ENCODE results near the gene NEK7. TPM values are rescaled to one million over a fixed set of nuclear protein-coding genes. Genes with fewer than 3 reads are reported as not detected.
"Not testable (repeated sequence)": the region's sequence is repeated elsewhere in the genome, so short reads cannot be mapped to it uniquely, and the experiment has no call there.

NEK7 gene
- total RNA-seq, 1 donor, result 28.0 TPM

DNA sequence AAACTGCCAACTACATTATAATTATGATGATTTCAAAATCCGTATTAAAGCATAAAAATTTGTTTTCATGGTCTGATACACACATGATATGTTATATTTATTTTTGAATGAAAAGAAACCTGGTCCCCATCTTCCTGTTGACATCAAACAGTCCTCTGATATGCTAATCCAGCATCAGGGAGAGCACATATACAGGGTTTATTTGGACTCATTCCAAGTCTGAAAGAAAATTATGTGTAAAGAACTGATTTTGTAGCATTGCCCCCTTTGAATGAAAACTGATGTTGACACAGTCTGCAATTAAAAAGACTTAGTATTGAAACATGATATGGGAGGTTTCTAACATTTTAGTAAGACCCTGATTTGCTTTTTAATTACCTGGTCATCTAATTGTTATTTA, 119.4 kb downstream of the NEK7 start:
- DNase-seq (ENCODE audit: low read depth in 2 of 3, low spot score in 2 of 3), result no peak

DNA sequence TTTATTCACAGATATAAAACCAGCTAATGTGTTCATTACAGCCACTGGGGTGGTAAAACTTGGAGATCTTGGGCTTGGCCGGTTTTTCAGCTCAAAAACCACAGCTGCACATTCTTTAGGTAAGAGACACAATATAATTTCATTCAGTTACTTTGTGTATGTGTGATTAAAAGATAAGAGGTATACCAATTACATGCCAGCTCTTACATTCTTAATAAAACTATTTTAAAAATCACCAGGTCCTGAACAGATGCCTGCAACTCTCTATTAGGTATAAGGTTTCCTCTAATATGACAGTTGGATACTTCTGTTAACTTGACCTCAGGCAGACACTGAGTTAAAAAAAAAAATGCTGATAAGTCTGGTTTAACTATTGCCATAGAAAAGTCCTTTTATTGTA, 122.1 kb downstream of the NEK7 start:
- DNase-seq (ENCODE audit: low read depth in 2 of 3, low spot score in 2 of 3), result no peak

DNA sequence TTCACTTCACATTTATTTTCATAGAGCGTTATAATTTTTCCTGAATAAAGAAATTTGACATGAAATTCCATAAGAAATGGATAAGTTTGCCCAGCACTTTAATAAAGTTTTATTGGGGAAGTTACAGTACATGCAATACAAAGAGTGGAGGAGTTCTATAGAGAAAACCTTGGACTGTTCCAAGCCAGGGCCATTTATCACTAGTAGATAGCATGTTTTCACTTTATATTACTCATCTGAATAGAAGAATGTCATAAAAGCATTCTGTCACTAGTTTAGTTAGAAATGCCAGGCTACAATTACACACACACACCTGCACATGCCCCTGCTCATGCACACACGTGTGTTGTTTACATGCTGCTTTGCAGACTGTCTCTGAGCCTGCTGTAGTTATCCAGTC, 123.3 kb downstream of the NEK7 start:
- no peak for DNase-seq (ENCODE audit: low read depth in 2 of 3, low spot score in 2 of 3)

DNA sequence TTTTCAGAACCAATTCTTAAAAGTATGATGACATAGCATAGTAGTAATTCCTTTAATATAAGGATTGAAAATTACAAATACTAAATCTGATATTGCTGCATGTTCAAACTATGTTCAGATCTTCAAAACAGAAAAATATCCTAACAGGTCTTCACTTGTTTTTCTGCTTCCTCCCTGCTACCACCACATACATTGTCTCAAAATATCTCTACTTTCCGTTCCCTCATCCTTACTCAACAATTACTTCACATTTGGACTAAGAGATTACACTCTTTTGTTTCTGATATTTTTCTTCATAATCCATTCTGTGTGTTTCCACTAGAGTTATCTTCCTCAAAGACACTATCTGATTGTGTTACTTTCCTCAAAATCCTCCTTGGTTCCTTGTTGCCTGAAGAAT, 125.1 kb downstream of the NEK7 start:
- no peak for DNase-seq (ENCODE audit: low read depth in 2 of 3, low spot score in 2 of 3)

DNA sequence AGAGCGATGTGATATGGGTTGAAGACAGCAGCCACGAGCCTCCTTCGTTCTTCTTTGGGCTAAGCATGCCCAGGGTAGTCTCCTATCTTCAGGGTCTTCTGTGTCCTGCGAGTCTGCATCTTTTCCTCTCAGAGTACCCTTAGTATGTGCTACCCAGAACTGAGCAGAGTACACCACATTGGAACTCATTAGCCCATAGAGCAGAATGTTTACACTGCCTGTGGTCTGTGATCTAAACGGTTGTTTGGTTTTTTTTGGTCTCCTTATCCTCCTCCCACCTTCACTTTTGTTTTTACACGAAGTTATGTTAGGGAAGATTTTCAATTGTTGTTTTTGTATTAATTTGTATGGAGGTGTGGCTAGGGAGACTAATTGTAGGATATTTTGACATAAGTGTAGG, 126.4 kb downstream of the NEK7 start:
- no peak for DNase-seq (ENCODE audit: low read depth in 2 of 3, low spot score in 2 of 3)

DNA sequence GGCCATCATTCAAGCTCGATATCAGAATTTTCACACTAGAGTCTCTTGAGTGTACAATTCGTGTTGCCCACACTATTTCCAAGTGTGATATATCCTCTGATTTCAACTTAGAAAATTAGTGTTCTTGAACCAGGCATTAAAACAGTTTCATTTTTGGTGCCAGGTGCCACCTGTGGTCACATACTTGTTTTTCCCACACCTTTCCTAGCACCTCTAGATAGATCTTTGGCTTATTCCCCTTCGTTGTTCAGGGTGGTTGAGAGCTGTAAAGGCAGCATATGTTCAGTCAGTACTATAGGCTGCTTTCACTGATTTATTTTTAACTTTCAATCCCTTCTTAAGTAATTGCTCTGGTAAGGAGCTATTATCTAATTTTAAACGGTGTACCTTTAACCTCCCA, 131.1 kb downstream of the NEK7 start:
- DNase-seq (ENCODE audit: low read depth in 2 of 3, low spot score in 2 of 3), result no peak

DNA sequence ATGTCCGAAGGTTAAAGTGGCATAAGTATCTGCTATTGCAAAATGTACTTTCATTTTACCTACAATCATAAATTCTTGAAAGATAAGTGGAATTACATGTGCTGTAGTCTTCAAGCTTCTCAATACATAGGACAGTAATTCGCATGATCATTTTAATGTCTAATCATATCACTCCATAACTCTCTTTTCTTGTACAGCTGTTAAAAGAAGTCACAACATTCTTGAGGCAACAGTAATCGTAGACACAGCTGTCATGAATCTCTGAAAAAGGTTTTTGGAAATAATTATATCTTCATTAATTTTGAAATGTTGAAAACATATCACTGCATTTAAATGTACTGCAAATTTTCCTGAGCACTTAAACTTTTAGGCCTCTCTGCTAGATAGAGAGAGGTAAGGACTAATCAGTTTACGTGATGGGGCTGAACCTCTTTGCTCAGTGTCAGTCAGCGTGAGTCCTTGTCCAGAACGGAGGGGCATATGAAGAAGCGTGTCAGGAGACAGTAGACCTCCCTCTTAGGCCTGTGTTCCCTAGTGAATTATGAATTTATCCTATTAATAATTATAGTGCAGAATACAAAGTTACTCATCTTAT, 133.4 kb downstream of the NEK7 start:
- DNase-seq (ENCODE audit: low read depth in 2 of 3, low spot score in 2 of 3), result no peak

DNA sequence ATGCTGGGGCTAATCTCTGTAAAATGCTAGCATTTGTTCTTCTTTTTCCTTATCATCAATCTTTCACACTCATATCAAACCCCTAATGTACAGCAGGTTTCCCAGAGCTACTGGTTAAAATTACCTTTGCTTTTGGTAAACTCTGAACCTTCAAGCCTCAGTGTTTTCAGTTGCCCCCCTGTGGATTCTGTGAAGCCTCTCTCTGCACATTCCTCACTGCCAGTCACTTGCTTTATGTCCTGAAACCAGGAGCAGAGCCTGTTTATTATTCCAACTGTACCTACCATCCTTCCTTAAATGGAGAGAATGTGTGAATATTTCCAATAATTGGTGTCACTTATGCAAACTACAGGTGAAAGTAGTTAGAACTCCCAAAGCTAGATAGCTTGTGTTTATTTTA, 134.2 kb downstream of the NEK7 start:
- no peak for DNase-seq (ENCODE audit: low read depth in 2 of 3, low spot score in 2 of 3)

DNA sequence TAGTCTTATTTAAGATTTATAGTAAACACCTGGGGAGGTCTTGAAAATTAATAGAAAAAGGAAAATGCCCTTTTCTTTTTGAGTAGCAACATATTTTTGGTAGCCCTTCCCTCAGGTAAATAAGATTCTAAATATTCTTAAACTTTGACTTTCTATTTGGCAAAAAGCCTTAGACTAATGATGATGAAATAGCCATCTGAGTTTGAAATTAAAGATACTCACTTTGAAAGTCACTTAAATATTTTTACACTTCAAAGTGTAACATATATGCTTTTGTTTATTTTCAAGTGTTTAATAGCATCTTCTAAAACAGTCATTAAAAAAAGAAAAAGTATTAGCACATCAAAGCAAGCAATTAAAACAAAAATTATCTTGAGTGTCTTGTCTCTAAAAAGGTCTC, 135.1 kb downstream of the NEK7 start:
- no peak for DNase-seq (ENCODE audit: low read depth in 2 of 3, low spot score in 2 of 3)

DNA sequence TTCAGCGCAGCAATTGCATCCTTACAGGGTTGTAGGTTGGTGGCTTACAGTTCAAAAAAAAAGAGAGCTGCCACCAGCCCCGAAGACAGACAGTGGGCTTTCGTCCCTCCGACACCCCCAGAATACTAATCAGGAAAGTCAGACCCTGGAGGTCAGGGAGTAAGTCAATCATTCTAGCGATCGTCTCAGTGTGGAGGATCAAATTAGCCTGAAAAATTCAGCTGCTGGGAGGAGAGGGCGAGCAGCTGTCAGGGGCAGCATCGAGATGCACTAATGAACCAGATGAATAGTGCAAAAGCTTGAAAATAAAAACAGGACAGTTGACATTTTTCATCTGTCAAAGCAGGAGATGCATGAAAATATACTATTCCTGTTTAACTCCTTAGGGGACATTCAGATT, 138.4 kb downstream of the NEK7 start:
- no peak for DNase-seq (ENCODE audit: low read depth in 2 of 3, low spot score in 2 of 3)

DNA sequence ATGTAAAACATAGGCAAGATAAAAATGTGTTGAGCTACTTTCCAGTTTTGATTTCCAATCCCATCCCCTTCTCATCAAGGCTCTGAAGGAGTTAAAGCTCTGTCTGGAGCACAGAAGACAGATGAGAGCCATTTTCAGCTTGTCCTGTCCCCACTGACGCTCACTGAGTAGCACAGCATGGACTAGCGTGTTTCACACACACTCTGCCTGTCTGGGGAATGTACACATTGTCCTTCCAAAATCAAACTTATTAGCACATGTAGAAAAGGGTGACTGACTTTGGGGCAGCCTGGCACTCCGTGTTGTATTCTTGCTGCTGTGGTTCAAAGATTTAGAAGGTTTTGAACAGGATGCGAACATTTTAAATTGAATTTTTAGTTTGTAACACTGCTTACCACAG, 139.2 kb downstream of the NEK7 start:
- no peak for DNase-seq (ENCODE audit: low read depth in 2 of 3, low spot score in 2 of 3)

DNA sequence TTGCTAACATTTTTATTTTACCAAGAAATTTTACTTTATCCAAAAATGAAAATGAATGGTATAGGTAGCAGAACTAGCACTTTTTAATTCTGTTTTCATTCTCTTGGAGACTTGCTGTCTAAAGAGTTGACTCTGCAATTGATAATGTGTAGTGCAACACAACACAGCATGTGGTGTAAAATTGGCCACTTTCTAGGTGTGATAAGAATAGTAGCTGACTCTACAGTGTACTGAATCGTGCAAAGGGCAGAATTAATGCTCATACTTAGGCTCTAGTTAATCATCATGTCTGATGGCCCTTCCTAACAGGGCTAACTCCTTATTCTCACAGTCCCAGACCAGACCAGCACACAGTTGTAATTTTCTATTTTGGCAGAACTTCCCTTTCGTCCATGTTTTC, 140.5 kb downstream of the NEK7 start:
- DNase-seq (ENCODE audit: low read depth in 2 of 3, low spot score in 2 of 3), result no peak

DNA sequence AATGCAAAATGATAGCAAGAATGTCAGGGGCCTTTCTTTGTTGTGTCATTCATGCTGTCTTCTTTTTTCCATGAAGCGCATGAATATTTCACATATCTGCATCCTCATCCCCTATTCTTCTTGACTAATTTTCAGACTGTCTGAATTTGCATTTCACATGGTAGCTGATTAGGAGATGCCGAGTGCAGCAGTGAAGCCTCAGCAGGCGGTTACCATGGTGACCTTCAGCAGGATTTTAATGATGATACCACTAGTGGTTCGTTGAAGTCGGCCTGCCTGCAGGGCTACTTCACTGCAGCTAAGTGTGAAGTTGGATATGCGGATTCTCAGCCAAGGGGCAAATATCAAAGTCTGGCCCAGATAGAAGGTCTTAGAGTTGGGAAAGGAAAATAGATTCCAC, 141.8 kb downstream of the NEK7 start:
- no peak for DNase-seq (ENCODE audit: low read depth in 2 of 3, low spot score in 2 of 3)

DNA sequence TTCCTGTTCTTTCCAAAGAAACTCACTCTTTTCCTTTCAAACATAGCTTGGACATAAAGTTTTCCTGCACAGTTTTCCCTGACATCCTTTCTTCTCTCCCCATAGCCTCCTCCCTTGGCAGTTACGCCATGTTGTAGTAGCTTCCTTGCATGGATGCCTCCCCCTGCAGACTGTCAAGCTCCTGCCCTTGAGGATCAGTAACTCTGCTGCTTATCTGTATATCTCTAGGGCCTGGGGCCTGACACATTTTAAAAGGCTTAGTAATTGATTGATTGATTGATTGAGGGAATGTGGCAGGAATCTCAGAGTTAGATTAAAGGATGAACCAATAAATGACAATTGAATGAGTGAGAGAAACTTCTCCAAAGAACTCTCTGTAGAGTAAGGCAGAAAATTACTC, 143.7 kb downstream of the NEK7 start:
- no peak for DNase-seq (ENCODE audit: low read depth in 2 of 3, low spot score in 2 of 3)

DNA sequence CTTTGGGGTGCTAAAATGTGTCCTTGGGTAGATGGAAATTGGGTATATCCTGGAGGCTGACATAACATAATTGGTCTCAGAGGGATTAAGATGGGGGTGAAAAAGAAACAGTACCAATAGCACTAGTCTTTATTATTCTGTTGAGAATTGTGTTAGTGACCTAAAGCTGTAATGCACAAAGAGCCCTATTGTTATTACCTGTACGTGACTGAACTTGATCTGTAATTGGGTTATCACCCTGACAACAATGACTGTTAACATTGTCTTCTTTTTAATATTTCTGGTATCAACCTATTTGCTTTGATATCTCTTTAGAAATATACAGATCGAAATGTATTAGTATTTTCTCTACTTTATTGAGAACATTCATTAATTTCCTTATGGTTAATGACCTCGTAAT, 147.6 kb downstream of the NEK7 start:
- no peak for DNase-seq (ENCODE audit: low read depth in 2 of 3, low spot score in 2 of 3)

DNA sequence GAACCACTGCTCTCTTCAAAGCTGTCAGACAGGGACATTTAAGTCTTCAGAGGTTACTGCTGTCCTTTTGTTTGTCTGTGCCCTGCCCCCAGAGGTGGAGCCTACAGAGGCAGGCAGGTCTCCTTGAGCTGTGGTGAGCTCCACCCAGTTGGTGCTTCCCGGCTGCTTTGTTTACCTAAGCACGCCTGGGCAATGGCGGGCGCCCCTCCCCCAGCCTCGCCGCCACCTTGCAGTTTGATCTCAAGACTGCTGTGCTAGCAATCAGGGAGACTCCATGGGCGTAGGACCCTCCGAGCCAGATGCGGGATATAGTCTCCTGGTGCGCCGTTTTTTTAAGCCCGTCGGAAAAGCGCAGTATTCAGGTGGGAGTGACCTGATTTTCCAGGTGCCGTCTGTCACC, 158.0 kb downstream of the NEK7 start:
- DNase-seq (ENCODE audit: low read depth in 2 of 3, low spot score in 2 of 3), result not testable (repeated sequence)

DNA sequence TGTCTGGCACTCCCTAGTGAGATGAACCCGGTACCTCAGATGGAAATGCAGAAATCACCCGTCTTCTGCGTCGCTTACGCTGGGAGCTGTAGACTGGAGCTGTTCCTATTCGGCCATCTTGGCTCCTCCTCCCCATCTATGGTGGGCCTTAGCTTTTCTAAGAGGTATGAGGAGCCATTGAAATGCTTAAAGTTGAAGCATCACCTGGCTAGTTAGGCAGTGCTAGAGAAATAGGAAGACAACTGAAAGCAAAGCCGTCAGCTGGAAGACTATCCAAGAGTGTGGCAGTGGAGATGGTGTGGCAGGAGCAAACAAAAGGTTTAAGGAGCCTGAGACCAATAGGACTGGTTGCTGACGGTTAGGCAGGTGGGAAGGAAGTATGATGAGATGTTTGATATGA, 158.5 kb downstream of the NEK7 start:
- not testable (repeated sequence) for DNase-seq (ENCODE audit: low read depth in 2 of 3, low spot score in 2 of 3)

DNA sequence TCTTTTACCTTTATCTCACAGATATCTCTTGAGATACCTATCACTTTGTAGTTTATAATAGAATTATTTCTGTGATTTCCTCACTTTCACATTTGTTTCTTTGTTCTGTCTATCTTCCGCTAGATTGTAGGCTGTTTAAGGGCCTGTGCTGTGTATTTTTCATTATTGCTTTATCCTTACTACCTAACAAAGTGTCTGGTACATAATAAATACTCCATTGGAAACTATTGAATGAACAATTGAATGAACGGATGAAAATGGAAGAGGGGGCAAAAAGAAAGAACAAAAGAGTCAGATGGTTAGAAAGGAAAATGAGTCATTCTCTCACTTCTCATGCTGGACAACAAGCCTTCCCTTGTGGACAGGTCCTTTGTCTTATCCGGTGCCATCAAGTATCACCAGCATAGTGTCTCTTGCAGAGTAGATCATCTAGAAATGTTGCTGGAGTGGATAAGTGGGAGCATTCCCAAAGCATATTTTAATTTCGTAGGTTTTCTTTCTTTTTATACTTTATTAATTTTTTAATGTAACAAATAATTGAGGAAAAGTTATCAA, 159.8 kb downstream of the NEK7 start:
- DNase-seq (ENCODE audit: low read depth in 2 of 3, low spot score in 2 of 3), result no peak

DNA sequence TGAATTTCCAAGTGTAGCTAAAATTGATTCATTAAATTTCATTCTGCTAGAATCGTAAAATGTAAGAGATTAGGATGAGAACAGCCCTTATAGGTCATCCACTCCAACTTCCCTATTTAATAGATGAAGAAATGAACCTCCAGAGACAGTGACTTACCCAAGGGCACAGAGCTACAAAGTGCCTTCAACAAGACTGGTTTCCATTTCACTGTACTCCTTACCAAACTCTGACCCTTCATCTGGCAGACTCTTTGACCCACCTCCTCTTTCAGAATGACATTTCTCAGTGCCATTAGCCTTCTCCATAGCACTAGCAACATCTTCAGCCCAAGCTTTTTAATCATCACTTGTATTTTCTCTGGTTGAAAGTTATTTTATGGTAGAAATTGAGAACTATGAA, 161.3 kb downstream of the NEK7 start:
- no peak for DNase-seq (ENCODE audit: low read depth in 2 of 3, low spot score in 2 of 3)

DNA sequence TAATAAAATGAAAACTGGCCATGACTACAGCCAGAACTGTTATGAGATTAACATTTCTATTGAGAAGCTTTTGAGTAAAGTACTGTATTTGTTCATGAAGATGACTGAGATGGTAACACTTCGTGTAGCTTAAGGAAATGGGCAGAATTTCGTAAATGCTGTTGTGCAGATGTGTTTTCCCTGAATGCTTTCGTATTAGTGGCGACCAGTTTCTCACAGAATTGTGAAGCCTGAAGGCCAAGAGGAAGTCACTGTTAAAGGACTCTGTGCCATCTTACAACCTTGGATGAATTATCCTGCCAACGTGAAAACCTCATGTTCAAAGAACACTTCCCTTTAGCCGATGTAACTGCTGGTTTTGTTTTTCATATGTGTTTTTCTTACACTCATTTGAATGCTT, 164.0 kb downstream of the NEK7 start:
- DNase-seq (ENCODE audit: low read depth in 2 of 3, low spot score in 2 of 3), result peak in 2 of 3 donors; percentile 3 to 34

DNA sequence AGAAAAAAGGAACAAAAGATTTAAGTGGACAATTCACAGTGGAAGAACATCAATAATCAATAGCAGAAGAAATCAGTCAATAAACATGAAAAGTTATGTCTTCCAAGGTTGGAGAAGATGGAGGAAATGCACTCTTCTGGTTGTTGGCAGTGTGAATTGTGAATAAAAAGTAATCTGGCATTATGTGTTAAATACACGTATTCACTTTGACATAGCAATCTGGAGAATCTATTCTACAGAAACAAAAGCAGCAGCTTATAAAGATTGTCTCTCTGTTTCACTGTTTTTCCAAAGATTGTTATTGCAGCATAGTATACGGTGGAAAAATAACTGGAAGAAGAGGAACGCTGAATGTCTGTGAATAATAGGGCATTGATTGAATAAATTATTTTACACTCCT, 169.4 kb downstream of the NEK7 start:
- no peak for DNase-seq (ENCODE audit: low read depth in 2 of 3, low spot score in 2 of 3)

DNA sequence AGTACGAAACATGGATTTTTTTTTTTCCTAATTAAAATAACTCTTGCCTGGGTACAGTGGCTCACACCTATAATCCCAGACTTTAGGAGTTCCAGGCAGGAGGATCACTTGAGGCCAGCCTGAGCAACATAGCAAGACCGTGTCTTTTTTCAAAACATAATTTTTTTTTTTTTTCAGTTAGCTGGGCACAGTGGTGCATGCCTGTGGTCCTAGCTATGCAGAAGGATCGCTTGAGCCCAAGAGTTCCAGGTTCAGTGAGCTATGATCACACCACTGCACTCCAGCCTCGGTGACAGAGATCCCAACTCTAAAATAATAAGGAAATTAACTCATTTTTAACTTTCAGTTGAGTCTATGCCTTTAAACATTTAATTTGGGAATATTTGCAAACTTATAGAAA, 170.1 kb downstream of the NEK7 start:
- no peak for DNase-seq (ENCODE audit: low read depth in 2 of 3, low spot score in 2 of 3)

DNA sequence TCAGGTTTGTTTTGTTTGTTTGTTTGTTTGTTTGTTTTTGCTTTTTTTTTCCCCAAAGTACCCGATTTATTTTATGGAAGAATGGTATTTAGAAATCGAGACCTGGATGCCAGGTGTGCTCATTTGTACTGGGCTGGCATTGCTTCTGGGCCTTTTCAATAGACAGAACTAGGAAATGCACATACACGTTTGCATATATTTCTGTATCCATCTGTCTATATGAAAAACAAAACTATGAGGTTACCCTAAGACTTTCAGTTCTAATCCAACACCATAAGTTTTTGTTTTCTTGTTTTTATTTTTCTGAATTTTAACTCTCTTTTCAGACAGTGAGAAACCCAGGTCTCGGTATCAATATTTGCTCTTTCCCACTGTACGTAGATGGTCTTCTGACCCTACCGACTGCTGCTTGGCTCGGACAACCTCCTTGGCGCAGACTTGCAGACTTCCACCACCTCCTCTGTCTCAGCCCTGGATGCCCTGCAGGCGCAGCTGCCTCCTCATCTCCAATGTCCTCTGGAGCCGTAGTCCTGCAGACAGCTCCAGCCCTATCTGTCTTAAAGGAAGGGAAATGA, 171.7 kb downstream of the NEK7 start:
- no peak for DNase-seq (ENCODE audit: low read depth in 2 of 3, low spot score in 2 of 3)

Measured in hematopoietic multipotent progenitor cell (in vitro differentiated cells).